Endodermal cell (in vitro differentiated cells): ENCODE data around the gene MYRIP. TPM values are rescaled to one million over a fixed set of nuclear protein-coding genes. Genes with fewer than 3 reads are reported as not detected.

Experiments
- DNase-seq: peaks from one replicate; pipeline ENCODE4 v3.0.0-alpha.2; 2017
- H3K27ac ChIP-seq: 2 replicates; pipeline ENCODE4 v1.5.1; 2013; ENCODE audit warnings: mild to moderate bottlenecking, low read depth, low read length, moderate library complexity
- H3K27me3 ChIP-seq: 2 replicates; pipeline ENCODE4 v1.6.1; 2013; ENCODE audit warnings: mild to moderate bottlenecking, low read length, moderate library complexity; ENCODE audit not compliant: insufficient read depth, control insufficient read depth, poor library complexity, severe bottlenecking
- H3K36me3 ChIP-seq: 2 replicates; pipeline ENCODE4 v1.7.0; 2013; ENCODE audit warnings: mild to moderate bottlenecking, low read length, moderate library complexity; ENCODE audit not compliant: control insufficient read depth, insufficient read depth
- H3K4me1 ChIP-seq: one replicate; pipeline ENCODE4 v1.7.0; 2013; ENCODE audit warnings: low read length; ENCODE audit not compliant: control insufficient read depth, insufficient read depth
- H3K4me3 ChIP-seq: 2 replicates; pipeline ENCODE4 v1.5.1; 2013; ENCODE audit warnings: mild to moderate bottlenecking, low read length, moderate library complexity
- H3K9ac ChIP-seq: 2 replicates; pipeline ENCODE4 v1.6.1; 2013; ENCODE audit warnings: mild to moderate bottlenecking, low read length, moderate library complexity; ENCODE audit not compliant: poor library complexity, severe bottlenecking; ENCODE audit errors: extremely low read depth
- H3K9me3 ChIP-seq: 2 replicates; pipeline ENCODE4 v1.6.1; 2013; ENCODE audit warnings: mild to moderate bottlenecking, low read length, moderate library complexity; ENCODE audit not compliant: control insufficient read depth
- H3K27ac Mint-ChIP-seq: 2 replicates; pipeline ENCODE4 v1.8.0; 2020; ENCODE audit warnings: mixed read lengths
- H3K27me3 Mint-ChIP-seq: 2 replicates; pipeline ENCODE4 v1.8.0; 2021; ENCODE audit warnings: mild to moderate bottlenecking, mixed read lengths; ENCODE audit not compliant: insufficient read depth
- H3K36me3 Mint-ChIP-seq: 2 replicates; pipeline ENCODE4 v1.8.0; 2020; ENCODE audit warnings: low read depth, mixed read lengths
- H3K4me1 Mint-ChIP-seq: 2 replicates; pipeline ENCODE4 v1.8.0; 2020; ENCODE audit warnings: mixed read lengths
- H3K4me3 Mint-ChIP-seq: 2 replicates; pipeline ENCODE4 v1.8.0; 2020; ENCODE audit warnings: mild to moderate bottlenecking, moderate library complexity, mixed read lengths
- H3K9me3 Mint-ChIP-seq: 2 replicates; pipeline ENCODE4 v1.8.0; 2020; ENCODE audit warnings: mild to moderate bottlenecking, mixed read lengths
- CTCF ChIP-seq: fragments of 200-600 bp; sonication (generic); conservative IDR thresholded peaks from 2 replicates; pipeline ENCODE4 v1.5.0; 2021; ENCODE audit warnings: antibody characterized with exemption, mild to moderate bottlenecking
- WGBS, 2 experiments: methylation state at CpG; one replicate each; pipeline versions ENCODE4 v1.1.5 to v1.1.7; 2013; ENCODE audit warnings: missing lambda C conversion rate in 2 of 2, mixed read lengths in 1 of 2; ENCODE audit not compliant: insufficient coverage in 1 of 2, insufficient read length in 1 of 2; 5-methylcytosine and 5-hydroxymethylcytosine counted together
- total RNA-seq, 2 donors: library from RNA; stranded (reverse); fragmentation: NEBNext Ultra II Directional in 1 of 2; extraction: Animal tissue kit (Norgen Biotek cat#: 25700) in 1 of 2; gene quantifications; 2 replicates in 1 of 2; 3 replicates in 1 of 2; pipeline ENCODE4 v1.2.1, GENCODE V29; 2021

The MYRIP gene
- total RNA-seq, 2 donors from 2014 or later = 4.3 to 4.6 TPM

GRCh38 chr3:39882111-39882510 lies 72.7 kb downstream of the MYRIP start:
- no peak overlapping the region for H3K4me3 Mint-ChIP-seq
- Histone ChIP-seq H3K27ac (no peak overlapping the region), H3K4me3 (no peak overlapping the region), H3K9me3 (no peaks in the 10 kb centered on the region), H3K36me3 (no peaks in the 10 kb centered on the region), H3K27me3 (no peaks in the 10 kb centered on the region), H3K4me1 (no peaks in the 10 kb centered on the region), H3K9ac (no peak overlapping the region)
- DNase-seq = no peak
- H3K36me3 Mint-ChIP-seq = no peaks in the 10 kb centered on the region
- H3K9me3 Mint-ChIP-seq = peaks cover 13% of the 10 kb centered on the region
- TF ChIP-seq CTCF = no peak
- H3K27ac Mint-ChIP-seq = no peak overlapping the region
- 91% methylated on average over 1 of the region's 1 CpG; no CpG with 5 or more reads in 1 of the 2 experiments for WGBS, 2 experiments
- H3K27me3 Mint-ChIP-seq = no peaks in the 10 kb centered on the region
- no peaks in the 10 kb centered on the region for H3K4me1 Mint-ChIP-seq

- peaks cover 4% of the 10 kb centered on the region for H3K9me3 Mint-ChIP-seq
- 80 to 94% methylated on average over 1 of the region's 1 CpG for WGBS, 2 experiments
- H3K4me3 Mint-ChIP-seq = no peak overlapping the region
- Histone ChIP-seq H3K27me3 (no peaks in the 10 kb centered on the region), H3K9me3 (no peaks in the 10 kb centered on the region), H3K27ac (no peak overlapping the region), H3K4me1 (no peaks in the 10 kb centered on the region), H3K4me3 (no peak overlapping the region), H3K36me3 (no peaks in the 10 kb centered on the region), H3K9ac (no peak overlapping the region)
- DNase-seq = no peak
- no peak for TF ChIP-seq CTCF
- no peaks in the 10 kb centered on the region for H3K36me3 Mint-ChIP-seq
- no peak overlapping the region for H3K27ac Mint-ChIP-seq
- peaks cover 9% of the 10 kb centered on the region for H3K4me1 Mint-ChIP-seq
- H3K27me3 Mint-ChIP-seq = no peaks in the 10 kb centered on the region
These were observed 82.7 kb downstream of the MYRIP start for GRCh38 chr3:39892068-39892467.

GRCh38 chr3:39896184-39896583 lies 86.8 kb downstream of the MYRIP start:
- Histone ChIP-seq H3K9me3 (no peaks in the 10 kb centered on the region), H3K4me3 (no peak overlapping the region), H3K27me3 (no peaks in the 10 kb centered on the region), H3K27ac (no peak overlapping the region), H3K36me3 (no peaks in the 10 kb centered on the region), H3K9ac (no peak overlapping the region), H3K4me1 (peaks cover 3% of the 10 kb centered on the region)
- DNase-seq = no peak
- Mint-ChIP-seq H3K27me3 (no peaks in the 10 kb centered on the region), H3K4me3 (no peak overlapping the region), H3K36me3 (no peaks in the 10 kb centered on the region), H3K9me3 (no peaks in the 10 kb centered on the region), H3K27ac (no peak overlapping the region), H3K4me1 (peaks cover 15% of the 10 kb centered on the region)
- no peak for TF ChIP-seq CTCF
- WGBS, 2 experiments = 90 to 99% methylated on average over 2 of the region's 2 CpGs
